MM.1S (cell line): ENCODE measurements around the gene ADO.

ENCODE experiments used
- CTCF ChIP-seq: fragments of 300-600 bp; sonication (generic); IDR thresholded peaks from 2 replicates; pipeline ENCODE4 v1.5.1; 2016; ENCODE audit warnings: antibody characterized with exemption, low read length, mixed read lengths
- EZH2 ChIP-seq: fragments of 300-600 bp; sonication (generic); optimal IDR thresholded peaks from 2 replicates; pipeline ENCODE3; 2017; ENCODE audit warnings: low read depth, mild to moderate bottlenecking, antibody characterized with exemption, low read length, mixed read lengths

DNA sequence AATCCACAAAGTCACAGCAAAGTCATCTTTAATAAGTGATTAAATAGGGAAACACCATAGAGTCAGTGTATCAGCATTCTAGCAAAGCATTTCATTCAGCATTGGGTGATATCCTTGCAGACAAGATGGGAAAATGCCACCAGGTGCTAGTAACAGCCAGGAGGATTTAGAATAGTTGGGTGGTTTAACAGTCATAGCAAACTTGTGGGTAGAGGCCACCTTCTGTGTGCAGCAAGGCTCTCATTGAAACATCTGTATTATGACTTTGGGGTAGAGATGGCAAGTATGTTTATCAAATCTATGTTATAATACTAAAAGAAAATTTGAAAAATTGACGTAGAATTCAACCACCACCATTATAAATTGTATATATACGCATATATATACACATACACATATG is 26.4 kb upstream of the ADO start:
- TF ChIP-seq CTCF (no peak), EZH2 (no peak)
